Fibroblast of gingiva (primary cell): ENCODE measurements around the gene AGAP3.

Experiments used
- DNase-seq: peaks from one replicate; pipeline ENCODE4 v3.0.0-alpha.2; 2011; ENCODE audit warnings: low read depth

The AGAP3 gene

DNA sequence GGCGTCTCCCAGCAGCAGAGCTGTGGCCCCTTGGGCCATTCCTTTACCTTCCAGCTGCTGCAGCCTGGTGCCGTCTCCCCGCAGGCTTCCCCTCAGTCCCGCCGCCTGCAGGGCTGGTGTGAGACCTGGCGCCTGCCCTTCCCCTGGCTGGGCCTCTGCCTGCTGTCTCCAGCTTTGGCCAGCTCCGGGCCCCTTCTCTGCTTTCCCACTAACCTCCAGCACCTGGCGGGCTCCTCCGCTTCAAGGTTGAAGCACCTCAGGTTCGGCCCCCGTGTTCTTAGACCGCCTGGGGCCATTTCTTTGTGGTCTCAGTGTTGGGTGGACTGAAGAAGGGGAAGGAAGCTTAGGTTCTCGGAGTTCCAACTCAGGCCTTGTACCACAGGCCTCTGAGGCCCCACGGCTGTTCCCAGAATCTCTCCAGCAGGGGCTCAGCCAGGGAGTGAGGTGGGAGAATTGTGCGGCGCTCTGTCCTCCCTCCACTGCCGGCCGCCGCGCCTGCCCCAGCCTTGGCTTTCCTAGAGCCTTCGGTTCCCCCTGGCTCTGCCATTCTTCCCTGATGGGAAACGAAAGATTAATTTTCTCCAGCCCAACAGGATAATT is 50.9 kb downstream of the AGAP3 start:
- no peak for DNase-seq

GRCh38 chr7:151137791-151138152 is 51.5 kb downstream of the AGAP3 start:
- no peak for DNase-seq

GRCh38 chr7:151138153-151138851 is 52.0 kb downstream of the AGAP3 start:
- DNase-seq = no peak

GRCh38 chr7:151139071-151139790 is 53.0 kb downstream of the AGAP3 start:
- no peak for DNase-seq

DNA sequence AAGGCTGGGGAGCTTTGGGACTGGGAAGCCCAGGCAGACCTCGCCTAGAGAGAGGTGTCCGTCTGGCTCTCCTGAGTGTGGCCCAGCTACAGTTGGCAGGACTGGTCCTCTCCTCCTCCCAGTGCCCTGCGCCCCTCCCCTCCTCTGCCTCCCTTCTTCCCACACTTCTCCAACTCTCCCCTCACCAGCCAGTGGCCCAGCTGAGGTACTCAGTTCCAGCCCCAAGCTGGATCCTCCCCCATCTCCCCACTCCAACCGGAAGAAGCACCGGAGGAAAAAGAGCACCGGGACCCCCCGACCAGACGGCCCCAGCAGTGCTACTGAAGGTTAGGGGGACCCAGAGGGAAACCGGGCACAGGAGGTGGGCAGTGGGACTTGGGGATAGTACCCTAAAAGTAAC is 53.5 kb downstream of the AGAP3 start:
- DNase-seq = no peak

DNA sequence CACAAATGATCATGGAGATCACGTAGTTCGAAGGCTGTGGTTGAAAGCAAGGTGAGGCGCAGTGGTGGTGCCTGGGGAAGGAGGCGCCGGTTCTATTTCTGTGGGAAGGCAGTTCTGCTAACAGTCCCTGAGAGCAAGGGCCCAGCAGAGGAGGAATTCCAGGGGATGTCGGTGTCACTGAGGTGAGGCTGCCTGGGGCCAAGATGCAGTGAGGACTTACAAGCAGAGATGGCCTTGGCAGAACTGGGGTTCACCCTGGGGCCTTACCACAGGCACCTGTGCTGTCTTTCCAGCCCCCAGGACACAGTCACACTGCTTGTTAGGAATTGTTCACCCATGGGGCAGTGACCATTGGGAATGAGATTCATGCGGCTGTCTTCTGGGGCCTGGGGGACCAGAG is 54.6 kb downstream of the AGAP3 start:
- DNase-seq = no peak

DNA sequence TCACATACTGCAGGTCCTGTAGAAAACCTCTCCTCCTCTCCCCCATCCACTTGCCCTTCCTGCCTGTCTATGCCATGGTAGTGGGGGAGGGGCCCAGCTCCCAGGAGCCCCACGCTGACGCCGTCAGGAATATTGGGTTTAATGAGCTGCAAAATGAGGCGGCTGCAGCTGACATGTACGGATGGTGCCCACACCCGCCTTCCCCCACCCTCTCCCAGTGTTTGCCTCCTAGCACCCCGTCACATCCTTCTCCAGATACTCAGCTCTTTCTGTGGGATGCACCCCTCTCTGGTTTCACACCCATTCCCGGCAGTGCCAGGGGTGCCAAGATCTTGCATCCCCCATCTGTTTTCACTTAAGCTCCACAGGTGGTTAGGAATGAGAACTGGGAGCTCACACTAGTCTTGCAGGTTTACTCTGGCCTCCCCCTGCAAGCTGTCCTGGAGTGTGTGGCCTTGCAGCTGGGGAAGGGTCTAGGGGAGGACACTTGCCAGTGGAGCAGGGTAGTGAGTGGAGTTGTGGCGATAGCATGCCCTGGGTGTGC is 55.1 kb downstream of the AGAP3 start:
- no peak for DNase-seq

- no peak for DNase-seq
Observed at GRCh38 chr7:151141855-151142685, 55.8 kb downstream of the AGAP3 start.

DNA sequence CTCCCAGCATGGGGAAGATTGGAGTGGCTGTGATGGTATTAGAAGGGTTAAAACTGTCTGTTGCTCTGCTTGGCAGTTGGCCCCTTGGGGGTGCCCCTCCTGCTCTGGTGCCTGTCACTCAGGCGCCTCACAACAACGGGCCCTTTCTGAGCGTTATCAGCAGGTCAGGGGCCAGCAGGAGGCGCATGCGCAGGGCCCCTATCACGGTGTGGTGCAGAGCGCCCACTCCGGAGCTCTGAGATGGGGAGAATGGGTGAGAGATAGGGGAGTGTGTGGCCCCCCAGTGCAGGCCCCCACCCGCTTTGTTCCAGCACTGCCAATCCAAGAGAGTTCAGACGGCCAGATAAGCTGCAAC is 56.4 kb downstream of the AGAP3 start:
- DNase-seq = no peak

DNA sequence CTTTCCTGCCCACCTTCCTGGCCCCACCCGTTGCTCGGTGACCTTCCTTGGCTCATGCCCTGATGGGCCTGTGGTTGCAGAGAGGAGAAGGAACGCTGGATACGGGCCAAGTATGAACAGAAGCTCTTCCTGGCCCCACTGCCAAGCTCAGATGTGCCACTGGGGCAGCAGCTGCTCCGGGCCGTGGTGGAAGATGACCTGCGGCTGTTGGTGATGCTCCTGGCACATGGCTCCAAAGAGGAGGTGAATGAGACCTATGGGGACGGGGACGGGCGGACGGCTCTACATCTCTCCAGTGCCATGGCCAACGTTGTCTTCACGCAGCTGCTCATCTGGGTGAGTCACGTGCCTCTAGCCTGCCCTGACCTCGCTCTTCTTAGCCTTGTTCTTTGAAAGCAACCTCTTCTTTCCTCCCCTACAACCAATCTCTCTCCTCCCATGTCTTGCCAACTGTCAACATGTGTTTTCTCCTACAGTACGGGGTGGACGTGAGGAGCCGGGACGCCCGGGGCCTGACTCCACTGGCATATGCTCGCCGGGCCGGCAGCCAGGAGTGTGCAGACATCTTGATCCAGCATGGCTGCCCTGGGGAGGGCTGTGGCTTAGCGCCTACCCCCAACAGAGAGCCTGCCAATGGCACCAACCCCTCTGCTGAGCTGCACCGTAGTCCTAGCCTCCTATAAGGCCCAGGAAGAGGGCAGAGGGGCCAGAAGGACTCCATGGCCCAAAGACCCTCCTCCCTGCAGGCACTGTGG is 57.2 kb downstream of the AGAP3 start:
- DNase-seq = no peak

GRCh38 chr7:151144387-151144786 is 58.1 kb downstream of the AGAP3 start:
- no peak for DNase-seq

- DNase-seq = no peak
Observed at GRCh38 chr7:151146761-151147160, 60.5 kb downstream of the AGAP3 start.

DNA sequence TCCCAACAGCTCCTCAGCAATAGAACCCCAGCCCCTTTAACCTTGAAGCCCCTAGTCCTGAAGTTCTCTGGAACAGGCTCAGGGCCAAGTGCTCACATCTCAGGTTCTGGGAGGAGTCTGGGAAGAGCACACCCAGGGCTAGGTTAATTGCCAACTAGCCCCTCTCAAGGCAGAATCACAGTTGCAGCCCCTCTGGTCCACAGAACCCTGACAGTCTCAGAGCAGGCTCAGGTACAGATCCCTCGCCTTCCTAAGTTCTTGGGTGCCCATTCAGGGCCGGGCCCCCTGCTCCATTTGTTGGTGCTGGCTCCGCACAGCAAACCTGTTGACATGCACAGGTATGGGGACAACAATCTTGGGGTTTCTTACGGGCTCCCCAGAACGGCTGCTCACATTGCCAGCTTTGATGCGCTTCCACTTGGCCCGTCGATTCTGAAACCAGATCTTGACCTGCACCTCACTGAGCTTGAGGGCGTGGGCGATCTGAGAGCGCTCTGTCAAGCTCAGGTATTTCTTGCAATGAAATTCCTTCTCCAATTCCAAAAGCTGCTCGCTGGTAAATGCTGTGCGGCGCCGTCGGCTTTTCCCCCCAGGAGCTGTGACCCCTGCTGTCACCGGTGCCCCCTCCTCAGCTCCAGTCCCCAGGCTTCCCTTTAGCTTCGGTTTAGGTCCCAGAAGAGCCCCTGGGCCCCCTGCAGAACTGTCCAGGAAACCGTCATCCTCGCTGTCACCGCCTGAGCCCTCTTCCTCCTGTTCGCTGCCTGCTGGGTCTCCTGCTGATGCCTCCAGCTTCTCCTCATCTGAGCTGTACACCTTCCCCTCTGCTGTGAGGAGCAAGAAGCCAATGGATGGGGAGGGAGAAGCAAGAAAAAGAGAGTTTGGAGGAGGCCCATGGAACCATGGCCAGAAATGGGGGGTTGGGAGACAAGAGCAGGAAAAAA is 62.3 kb downstream of the AGAP3 start:
- DNase-seq = no peak

DNA sequence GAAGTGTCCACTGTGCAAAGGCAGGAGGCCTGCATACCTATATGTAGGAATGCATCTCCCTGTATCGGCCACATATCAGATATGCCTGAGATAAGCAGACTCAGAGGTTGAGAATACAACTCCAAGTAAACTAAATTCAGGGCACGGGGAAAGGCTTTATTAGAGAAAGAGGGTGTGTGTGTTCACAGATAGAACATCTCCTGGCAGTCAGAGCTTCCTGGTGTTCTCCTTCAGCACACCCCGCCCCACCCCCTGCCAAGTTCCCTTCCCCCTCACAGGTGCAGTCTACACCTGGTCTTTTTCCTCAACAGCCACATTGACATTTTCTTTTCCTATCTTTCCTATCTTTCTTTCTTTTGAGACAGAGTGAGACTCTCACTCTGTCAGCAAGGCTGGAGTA is 64.1 kb downstream of the AGAP3 start:
- no peak for DNase-seq

DNA sequence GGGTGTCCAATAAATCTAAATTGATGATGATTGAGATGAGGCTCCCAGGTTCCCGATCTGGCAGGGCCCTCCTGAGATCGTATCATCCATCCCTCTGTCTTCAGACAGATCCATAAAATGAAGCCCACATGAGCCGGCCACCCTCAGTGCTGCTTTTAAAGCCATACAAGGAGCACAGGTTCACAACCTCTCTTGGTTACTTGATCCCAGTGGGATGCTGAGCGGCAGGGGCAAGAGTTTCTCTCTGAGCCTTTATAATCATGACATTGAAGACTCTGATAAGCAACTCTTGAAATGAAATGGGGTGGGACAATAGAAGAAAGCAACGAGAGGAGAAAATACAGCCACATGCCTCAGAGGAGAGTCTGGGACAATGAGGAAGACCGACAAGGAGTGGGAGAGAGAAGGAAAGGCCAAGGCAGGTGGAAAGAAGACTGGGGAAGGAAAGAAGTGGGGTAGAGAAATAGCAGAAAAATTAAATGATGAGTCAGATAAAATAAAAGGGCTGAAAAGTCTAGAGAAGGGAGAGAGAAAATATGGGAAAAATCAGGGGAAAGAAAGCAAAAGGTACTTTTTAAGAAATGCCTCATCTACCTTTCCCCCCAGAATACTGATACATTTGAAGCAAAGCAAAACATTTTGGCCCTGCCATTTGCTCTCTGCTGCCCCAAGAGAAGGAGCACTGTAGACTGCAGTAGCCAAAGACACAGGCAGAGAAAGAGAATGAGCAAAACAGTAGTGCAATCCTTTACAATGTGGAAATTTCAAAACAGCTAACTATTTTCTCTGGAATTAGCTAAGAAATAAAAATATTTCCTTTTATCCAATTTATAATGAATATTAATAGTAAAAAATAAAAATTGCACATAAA is 66.6 kb downstream of the AGAP3 start:
- DNase-seq = no peak

DNA sequence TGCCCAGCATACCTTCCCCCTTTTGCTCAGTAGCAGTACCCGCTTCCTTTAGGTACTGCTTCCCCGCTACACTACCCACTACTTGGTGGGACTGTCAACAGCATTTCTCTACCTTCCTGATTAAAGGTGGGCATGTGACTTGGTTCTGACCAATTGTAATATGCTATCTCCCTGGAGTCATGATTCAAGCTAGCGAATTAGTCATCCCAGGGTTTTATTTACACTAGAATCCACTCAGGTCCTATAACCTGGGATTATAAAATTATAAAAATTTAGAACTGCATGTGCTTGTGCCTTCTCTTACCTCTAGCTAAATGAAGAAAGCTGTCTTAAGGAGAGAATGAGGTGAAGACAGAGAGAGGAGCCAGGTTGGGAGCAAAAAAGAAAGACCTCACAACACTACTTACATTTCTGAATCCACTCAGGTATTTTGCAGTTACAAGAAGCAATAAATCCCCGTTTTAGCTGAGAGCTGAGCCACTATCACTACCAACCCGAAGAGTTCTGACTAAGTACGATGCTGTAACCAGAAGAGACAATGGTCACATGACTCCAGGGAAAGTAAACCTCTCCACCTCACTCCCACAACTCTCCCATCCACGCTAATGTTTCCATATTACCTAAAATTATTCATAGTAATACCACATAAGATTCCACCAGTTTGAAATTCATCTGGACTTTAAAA is 71.5 kb downstream of the AGAP3 start:
- DNase-seq = no peak

GRCh38 chr7:151161757-151162156 is 75.5 kb downstream of the AGAP3 start:
- DNase-seq = no peak

DNA sequence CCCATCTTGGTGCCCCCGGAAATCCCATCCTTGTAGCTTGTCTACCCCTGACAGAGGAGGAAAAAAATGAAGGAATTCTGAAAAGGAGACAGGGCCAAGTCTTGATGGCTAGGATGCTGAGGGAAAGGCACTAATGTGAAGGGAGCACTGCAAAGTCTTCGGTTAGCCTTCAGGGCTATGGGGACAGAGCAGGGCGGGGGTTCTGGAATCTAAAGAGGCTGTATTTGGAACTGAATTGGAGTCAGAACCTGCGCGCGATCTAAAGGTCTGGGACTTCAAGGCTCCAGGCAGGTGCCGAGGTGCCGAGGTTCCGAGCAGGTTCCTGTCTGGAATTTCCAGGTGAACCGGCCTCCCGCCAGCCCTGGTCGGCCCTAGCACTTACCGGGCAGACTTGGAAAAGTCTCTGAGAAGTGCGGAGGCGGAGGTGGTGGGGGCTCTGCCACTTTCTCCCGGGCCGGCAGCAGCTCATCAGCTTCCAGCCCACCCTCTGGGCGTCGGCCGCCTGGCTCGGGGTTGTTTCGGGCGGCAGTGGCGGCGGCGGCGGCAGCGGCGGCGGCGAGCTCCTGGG is 80.4 kb downstream of the AGAP3 start:
- no peak for DNase-seq
